Activated naive CD4-positive, alpha-beta T cell treated with anti-CD3 and anti-CD28 coated beads, Interleukin-2, amount 10 ng/mL, durations not matched to agents 7 days and 5 days (primary cell): ENCODE measurements around the gene FSD2.
A peak's percentile ranks its signal among the peaks of the same experiment; 100 is the strongest.

ENCODE experiments used
- CTCF ChIA-PET: fragments of 350-600 bp; sonication (Branson Sonifier 250); formaldehyde crosslinking; loops from one replicate; lab custom pipeline; 2021; ENCODE audit warnings: antibody characterized with exemption; lab: Charles Lee
- DNase-seq: peaks from one replicate; pipeline ENCODE4 v3.0.0-alpha.2; 2020
- H3K27ac Mint-ChIP-seq: one replicate; pipeline ENCODE4 v1.8.0; 2021; ENCODE audit warnings: mild to moderate bottlenecking, moderate library complexity, mixed read lengths
- H3K27me3 Mint-ChIP-seq: one replicate; pipeline ENCODE4 v1.8.0; 2021; ENCODE audit warnings: mild to moderate bottlenecking, mixed read lengths
- H3K36me3 Mint-ChIP-seq: one replicate; pipeline ENCODE4 v1.8.0; 2021; ENCODE audit warnings: mixed read lengths
- H3K4me1 Mint-ChIP-seq: one replicate; pipeline ENCODE4 v1.8.0; 2021; ENCODE audit warnings: mixed read lengths
- H3K4me3 Mint-ChIP-seq: one replicate; pipeline ENCODE4 v1.8.0; 2021; ENCODE audit warnings: mild to moderate bottlenecking, moderate library complexity, mixed read lengths
- H3K9me3 Mint-ChIP-seq: one replicate; pipeline ENCODE4 v1.8.0; 2021; ENCODE audit warnings: mixed read lengths

Gene FSD2

DNA sequence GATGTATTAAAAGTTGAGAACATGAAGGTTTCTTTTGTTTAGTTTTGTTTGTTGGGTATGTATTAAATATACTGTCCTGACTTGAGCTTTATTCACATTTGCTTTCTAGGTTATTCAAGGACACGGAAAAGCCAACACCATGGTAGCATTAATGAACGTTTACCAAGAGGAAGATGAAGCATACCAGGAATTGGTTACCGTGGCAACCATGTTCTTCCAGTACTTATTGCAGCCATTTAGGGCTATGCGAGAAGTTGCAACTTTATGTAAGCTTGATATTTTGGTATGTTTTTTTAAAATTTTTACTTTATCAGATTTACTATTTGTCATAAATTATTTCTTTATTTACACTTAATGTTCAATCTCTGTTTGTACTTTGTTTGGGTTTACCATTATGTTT lies 7.1 kb upstream of the FSD2 start:
- H3K4me3 Mint-ChIP-seq, result no peak overlapping the region

DNA sequence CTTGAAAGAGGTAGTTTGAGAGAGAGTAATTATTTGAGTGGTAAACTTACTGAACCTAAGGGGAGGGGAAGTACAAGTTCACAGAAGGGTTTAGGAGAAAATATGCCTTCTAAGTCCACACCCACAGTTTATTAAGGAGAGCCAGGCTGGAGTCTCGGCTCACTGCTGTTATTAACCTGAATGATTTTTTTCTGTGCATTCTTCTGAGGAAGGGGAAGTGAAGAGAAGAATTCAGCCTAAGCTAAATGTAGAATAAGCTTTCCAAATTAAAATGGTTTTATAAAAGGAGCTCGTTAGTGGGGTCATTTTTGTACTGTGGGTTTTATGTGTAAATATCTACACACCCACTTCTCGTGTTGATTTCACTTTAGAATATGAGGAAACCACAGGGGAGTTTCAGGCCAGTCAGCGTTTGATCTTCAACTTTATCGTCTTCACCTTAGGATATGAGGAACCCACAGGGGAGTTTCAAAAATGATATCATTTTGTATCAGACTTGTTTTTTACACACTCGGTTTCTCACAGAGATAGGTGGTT lies 5.1 kb upstream of the FSD2 start:
- Mint-ChIP-seq H3K27me3 (peaks cover 7% of the 10 kb centered on the region), H3K27ac (peak overlapping the region; percentile 94), H3K9me3 (no peaks in the 10 kb centered on the region), H3K4me1 (peaks cover 37% of the 10 kb centered on the region), H3K4me3 (peak overlapping the region; percentile 86), H3K36me3 (peaks cover 41% of the 10 kb centered on the region)
- CTCF ChIA-PET, result interaction anchor here (0.8 to 1.7 kb wide), 4 partner anchors 22 to 201 kb away, joined by 3 to 5 read pairs (median 4); partner anchors contain the start of genes C15orf40 and RAMAC
- peak; percentile 71 for DNase-seq

More for the DNA sequence above, 7.1 kb upstream of the FSD2 start:
- no peak for DNase-seq
- H3K27ac Mint-ChIP-seq, result no peak overlapping the region
- H3K36me3 Mint-ChIP-seq, result peaks cover 56% of the 10 kb centered on the region
- no peaks in the 10 kb centered on the region for H3K27me3 Mint-ChIP-seq
- CTCF ChIA-PET, result interaction anchor here (1.5 to 1.6 kb wide), 2 partner anchors 20 to 282 kb away, joined by 4 to 5 read pairs; no protein-coding TSS in a partner anchor
- H3K4me1 Mint-ChIP-seq, result peaks cover 37% of the 10 kb centered on the region
- no peaks in the 10 kb centered on the region for H3K9me3 Mint-ChIP-seq

DNA sequence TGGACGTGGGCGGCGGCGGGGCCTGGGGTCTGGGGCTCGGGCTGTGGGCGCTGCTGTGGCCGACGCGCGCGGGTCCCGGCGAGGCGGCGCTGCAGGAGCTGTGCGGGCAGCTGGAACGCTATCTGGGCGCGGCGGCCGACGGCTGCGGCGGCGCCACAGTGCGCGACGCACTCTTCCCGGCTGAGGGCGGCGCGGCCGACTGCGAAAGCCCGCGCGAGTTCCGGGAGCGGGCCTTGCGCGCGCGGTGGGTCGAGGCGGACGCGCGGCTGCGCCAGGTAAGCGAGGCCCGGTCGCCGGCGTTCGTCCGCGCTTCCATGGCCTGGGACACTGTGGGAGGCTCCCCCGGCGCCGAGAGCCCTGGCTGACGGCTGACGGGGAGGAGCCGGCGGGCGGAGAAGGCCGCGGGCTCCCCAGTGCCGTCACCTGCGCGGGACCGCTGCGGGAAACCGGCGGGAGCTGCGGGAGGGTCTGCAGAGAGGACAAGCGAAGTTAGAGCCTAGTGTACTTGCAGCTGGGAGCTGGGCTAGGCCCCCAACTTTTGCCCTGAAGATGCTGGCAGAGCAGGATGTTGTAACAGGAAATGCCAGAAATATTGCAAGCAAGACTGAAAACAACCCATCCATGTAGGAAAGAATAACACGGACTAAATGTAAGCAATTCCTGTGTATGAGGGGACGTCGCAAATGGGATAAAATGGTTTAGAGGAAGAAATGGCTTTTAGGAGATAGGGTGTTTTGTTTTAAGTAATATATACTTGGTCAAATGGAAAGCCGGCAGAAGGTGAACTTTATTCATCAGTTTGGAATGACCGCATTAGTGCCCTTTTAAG lies 4.4 kb upstream of the FSD2 start:
- H3K36me3 Mint-ChIP-seq, result peaks cover 34% of the 10 kb centered on the region
- H3K27me3 Mint-ChIP-seq, result peaks cover 10% of the 10 kb centered on the region
- H3K4me3 Mint-ChIP-seq, result peak overlapping the region; percentile 86
- CTCF ChIA-PET, result interaction anchor here (1.0 to 1.7 kb wide), 3 partner anchors 23 to 176 kb away, joined by 3 to 5 read pairs (median 4); partner anchors contain the start of gene RAMAC
- peaks cover 33% of the 10 kb centered on the region for H3K4me1 Mint-ChIP-seq
- H3K9me3 Mint-ChIP-seq, result no peaks in the 10 kb centered on the region
- peak overlapping the region; percentile 94 for H3K27ac Mint-ChIP-seq
- peak; percentile 58 for DNase-seq

DNA sequence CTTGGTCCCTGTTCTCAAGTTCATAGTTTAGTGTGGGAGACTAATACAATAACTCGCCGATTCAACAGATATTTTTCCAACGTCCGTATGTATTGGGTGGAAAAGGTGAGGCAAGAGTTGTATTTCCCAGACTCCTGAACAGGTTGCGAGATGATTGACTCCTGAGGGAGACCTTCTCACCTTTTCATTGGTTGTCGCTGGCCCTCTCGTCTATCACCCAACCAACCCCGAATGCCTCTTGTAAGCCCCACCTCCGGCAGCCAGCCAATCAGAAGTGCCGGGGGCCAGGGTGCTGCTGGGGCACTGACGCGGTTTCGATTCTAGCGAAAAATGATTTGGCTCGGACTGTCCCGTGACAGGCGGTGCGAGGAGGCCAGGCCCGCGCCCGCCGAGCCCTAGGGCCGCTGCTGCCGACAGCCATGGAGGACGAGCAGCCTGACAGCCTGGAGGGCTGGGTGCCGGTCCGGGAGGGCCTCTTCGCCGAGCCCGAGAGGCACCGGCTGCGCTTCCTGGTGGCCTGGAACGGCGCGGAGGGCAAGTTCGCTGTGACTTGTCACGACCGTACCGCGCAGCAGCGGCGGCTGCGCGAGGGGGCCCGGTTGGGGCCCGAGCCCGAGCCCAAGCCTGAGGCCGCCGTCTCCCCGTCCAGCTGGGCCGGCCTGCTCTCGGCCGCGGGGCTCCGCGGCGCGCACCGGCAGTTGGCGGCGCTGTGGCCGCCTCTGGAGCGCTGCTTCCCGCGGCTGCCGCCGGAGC lies 3.6 kb upstream of the FSD2 start, which contains the start of gene WHAMM:
WHAMM (plus strand) TSS at position 321 of the 753 bp plus-strand sequence; CDS start at position 420, 99 bp downstream.
- H3K27me3 Mint-ChIP-seq, result peaks cover 13% of the 10 kb centered on the region
- H3K4me1 Mint-ChIP-seq, result peaks cover 33% of the 10 kb centered on the region
- peaks cover 30% of the 10 kb centered on the region for H3K36me3 Mint-ChIP-seq
- peak within 1 kb of the TSS; percentile 86 for H3K4me3 Mint-ChIP-seq
- peak; percentile 97 for DNase-seq
- CTCF ChIA-PET, result no interaction called here
- H3K9me3 Mint-ChIP-seq, result no peaks in the 10 kb centered on the region
- peak within 1 kb of the TSS; percentile 94 for H3K27ac Mint-ChIP-seq

DNA sequence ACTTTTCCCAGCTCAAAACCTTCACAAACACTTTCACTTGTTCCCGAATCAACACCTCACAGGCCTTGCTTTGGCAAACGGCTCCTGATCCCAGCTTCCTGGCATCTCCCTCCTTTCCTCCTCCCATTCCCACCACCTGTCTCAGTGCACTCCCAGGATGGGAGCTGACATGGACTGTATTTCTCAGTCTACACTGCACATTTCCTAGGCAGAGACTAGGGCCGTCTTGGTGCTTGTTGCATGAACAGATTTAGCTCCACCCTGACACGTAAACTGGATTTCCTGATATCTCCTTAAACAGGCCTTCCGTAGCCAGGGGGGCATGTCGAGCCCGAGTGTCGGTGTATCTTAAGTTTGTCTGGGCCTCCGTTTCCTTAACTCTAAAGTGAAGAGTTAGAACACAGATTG lies 2.8 kb upstream of the FSD2 start:
- H3K4me1 Mint-ChIP-seq, result peaks cover 26% of the 10 kb centered on the region

DNA sequence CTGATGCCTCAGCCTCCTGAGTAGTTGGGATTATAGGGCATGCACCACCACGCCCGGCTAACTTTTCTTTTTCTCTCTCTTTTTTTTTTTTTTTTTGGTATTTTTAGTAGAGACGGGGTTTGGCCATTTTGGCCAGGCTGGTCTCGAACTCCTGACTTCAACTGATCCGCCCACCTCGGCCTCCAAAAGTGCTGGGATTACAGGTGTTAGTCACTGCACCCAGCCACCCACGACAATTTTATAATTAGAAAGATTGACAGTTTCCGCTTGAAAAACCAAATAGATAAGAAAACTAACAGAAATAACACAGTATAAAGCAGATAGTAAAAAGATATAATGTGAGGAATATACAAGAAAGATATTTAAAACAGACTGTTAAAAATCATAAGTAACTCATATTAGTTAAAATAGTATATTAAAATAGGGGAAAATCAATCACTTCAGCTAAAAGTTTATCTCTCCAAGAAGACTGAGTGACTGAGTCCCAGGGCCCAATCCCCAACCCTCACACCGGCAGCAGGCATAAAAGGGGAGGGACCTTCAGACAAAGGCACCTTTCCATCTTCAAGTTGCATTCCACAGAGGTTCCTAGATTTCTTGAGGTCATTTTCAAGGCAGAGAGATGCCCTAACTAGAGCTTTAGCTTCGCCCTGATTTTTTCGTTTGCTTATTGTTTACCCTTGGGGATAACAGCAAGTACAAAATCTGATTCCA lies 2.2 kb upstream of the FSD2 start:
- Mint-ChIP-seq H3K4me3 (no peak overlapping the region), H3K9me3 (no peaks in the 10 kb centered on the region), H3K27ac (no peak overlapping the region), H3K36me3 (peaks cover 21% of the 10 kb centered on the region), H3K4me1 (peaks cover 26% of the 10 kb centered on the region), H3K27me3 (peaks cover 27% of the 10 kb centered on the region)
- CTCF ChIA-PET, result no interaction called here
- no peak for DNase-seq

More for the DNA sequence above, 2.8 kb upstream of the FSD2 start:
- Mint-ChIP-seq H3K4me3 (no peak overlapping the region), H3K27ac (peak overlapping the region; percentile 94), H3K9me3 (no peaks in the 10 kb centered on the region), H3K27me3 (peaks cover 22% of the 10 kb centered on the region), H3K36me3 (peaks cover 22% of the 10 kb centered on the region)
- CTCF ChIA-PET, result no interaction called here
- no peak for DNase-seq

DNA sequence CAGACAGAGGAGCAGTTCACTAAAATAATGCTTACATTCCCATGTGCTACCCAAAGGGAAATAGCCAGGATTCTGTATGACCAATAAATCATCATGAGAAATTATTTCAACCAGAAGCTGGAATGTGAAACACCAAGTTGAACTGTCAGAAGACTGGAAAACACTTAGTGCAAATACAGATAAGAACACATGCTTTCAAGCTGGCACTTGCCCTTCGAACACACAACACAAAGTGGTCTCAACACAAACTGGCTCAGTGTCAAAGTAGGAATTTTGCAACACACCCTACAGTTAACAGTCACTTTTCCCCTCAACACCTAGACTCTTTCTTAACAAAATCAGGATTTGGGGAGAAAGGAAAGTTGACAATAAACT lies 1.3 kb downstream of the FSD2 start:
- no peak overlapping the region for H3K27ac Mint-ChIP-seq
- CTCF ChIA-PET, result no interaction called here
- H3K27me3 Mint-ChIP-seq, result peaks cover 56% of the 10 kb centered on the region
- no peak overlapping the region for H3K4me3 Mint-ChIP-seq
- no peaks in the 10 kb centered on the region for H3K36me3 Mint-ChIP-seq
- DNase-seq, result no peak
- H3K4me1 Mint-ChIP-seq, result peaks cover 10% of the 10 kb centered on the region
- no peaks in the 10 kb centered on the region for H3K9me3 Mint-ChIP-seq

DNA sequence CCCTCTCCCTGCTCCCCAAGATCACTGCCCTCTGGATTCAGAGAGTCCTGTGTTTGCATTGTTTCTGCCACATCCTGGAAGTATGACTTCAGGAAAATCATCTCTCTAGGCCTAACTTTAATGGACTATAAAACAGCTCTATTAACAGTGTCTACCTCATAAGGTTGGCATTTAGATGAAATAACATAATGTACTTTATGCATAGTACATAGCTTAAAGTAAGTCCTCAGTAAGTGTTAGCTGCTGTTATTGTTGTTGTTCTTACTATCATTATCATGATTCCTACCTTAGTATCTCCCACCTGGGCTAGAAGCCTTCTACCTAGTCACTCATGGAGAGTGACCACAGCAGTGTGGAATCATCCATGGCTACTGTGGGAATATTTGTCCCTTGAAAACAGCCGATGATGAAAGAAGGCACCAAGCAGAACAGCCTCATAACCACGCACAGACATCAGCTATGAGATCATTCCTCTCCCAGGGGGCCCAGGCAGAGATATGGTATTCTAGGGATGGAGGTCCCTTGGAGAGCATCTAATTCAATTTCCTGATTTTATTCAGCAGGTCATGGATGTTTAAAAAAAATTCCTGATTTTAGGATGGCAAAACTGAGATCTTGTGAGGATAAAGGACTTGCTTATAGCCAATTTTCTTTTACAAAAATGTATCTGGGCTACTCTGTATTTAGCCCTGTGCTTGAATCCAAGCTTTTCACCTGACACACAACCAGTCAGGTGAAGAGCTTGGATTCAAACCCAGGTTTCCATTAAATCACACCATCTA lies 1.9 kb downstream of the FSD2 start:
- Mint-ChIP-seq H3K4me1 (peaks cover 6% of the 10 kb centered on the region), H3K27ac (no peak overlapping the region), H3K36me3 (no peaks in the 10 kb centered on the region), H3K9me3 (no peaks in the 10 kb centered on the region), H3K27me3 (peaks cover 62% of the 10 kb centered on the region), H3K4me3 (no peak overlapping the region)
- CTCF ChIA-PET, result no interaction called here
- no peak for DNase-seq

DNA sequence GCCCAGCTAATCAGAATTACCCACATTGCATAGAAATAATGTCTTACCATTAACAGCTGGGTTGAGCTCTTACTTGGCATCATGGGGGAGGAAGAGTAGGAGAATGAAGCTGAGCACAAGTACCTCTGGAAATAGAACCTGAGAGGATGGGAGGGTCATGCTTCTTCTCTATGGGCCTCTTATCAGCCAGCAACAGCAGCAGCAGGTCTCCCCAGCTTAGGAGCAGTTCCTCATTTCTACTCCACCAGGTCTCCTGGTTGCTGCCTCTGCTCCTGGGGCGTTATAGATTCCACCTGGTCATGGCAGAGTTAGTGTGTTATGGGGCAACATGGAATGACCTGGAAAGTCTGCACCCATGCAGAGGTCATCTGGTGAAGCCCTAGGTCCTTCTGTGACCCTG lies 3.4 kb downstream of the FSD2 start:
- CTCF ChIA-PET, result no interaction called here
- Mint-ChIP-seq H3K27ac (no peak overlapping the region), H3K9me3 (no peaks in the 10 kb centered on the region), H3K27me3 (peaks cover 67% of the 10 kb centered on the region), H3K4me3 (no peak overlapping the region), H3K4me1 (no peaks in the 10 kb centered on the region), H3K36me3 (no peaks in the 10 kb centered on the region)
- DNase-seq, result no peak

DNA sequence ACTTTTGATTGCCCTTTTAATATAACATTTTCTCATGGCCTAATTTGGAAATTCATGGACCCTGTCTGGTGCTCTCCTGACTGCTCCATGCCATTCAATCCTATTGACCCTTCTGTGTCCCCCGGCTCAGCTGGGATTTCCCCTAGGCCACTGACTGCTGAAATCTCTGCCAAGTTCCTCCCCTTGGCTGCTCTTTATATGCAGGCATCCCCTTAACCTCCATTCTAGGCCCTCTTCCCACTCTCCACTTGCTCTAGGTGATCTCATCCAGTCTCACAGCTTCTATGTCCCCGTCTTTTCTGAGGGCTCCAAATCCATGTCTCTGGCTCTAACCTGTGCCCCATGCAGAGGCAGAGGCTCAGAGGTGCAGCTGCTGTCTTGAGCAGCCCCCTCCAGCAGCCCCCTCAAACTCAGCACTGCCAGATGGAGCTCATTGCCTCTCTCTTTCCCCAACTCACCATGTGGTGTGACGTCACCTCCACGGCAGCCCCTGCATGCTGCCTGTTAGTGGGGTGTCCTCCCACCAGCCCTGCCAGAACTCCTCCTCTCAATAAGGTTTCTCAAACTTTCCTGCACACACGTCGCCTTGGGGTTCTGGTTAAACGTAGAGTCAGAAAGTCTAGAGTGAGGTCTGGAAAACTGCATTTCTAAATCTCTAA lies 6.6 kb downstream of the FSD2 start:
- no peaks in the 10 kb centered on the region for H3K4me1 Mint-ChIP-seq
- H3K27ac Mint-ChIP-seq, result no peak overlapping the region
- DNase-seq, result no peak
- CTCF ChIA-PET, result no interaction called here
- H3K27me3 Mint-ChIP-seq, result peaks cover 65% of the 10 kb centered on the region
- no peaks in the 10 kb centered on the region for H3K36me3 Mint-ChIP-seq
- peaks cover under 1% of the 10 kb centered on the region for H3K9me3 Mint-ChIP-seq
- H3K4me3 Mint-ChIP-seq, result no peak overlapping the region

DNA sequence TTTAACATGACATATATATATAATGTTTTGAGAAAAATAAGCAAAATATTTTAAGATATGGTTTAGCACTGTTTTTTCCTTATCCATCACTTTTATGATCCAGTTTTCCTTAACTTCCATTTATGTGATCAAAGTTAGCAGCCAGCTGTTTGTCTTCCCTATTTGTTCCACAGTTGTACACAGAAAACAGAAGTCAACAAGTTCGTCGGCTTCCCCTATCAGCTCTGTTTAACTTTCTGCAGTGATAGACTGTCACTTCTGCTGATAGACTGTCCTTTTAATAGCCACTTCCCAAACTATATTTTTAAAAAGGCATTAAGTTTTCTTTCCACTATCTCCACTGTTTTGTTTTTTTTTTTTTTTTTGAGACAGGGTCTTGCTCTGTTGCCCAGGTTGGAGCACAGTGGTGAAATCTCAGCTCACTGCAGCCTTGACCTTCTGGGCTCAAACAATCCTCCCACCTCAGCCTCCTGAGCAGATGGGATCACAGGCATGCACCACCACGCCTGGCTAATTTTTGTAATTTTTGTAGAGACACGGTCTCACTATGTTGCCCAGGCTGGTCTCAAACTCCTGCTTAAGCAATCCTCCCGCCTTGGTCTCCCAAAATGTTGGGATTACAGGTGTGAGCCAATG lies 7.2 kb downstream of the FSD2 start:
- H3K27ac Mint-ChIP-seq, result no peak overlapping the region
- H3K9me3 Mint-ChIP-seq, result peaks cover 6% of the 10 kb centered on the region
- DNase-seq, result no peak
- H3K4me1 Mint-ChIP-seq, result no peaks in the 10 kb centered on the region
- H3K4me3 Mint-ChIP-seq, result no peak overlapping the region
- H3K36me3 Mint-ChIP-seq, result no peaks in the 10 kb centered on the region
- H3K27me3 Mint-ChIP-seq, result peaks cover 58% of the 10 kb centered on the region
- CTCF ChIA-PET, result no interaction called here

DNA sequence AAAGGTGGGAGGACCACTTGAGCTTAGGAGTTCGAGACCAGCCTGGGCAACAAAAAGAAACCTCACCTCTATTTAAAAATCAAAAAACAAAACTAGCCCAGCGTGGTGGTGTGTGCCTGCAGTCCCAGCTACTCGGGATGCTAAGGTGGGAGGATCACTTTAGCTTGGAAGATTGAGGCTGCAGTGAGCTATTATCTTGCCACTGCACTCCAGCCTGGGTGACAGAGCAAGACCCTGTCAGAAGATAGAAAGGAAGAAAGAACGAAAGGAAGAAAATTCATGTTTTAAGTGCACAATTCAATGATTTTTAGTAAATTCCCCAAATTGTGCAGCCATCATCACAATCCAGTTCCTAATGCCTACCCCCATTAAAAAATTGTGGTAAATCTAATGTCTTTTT lies 7.8 kb downstream of the FSD2 start:
- no peak overlapping the region for H3K4me3 Mint-ChIP-seq
- DNase-seq, result no peak
- H3K9me3 Mint-ChIP-seq, result peaks cover 6% of the 10 kb centered on the region
- no peaks in the 10 kb centered on the region for H3K36me3 Mint-ChIP-seq
- no peaks in the 10 kb centered on the region for H3K4me1 Mint-ChIP-seq
- peaks cover 53% of the 10 kb centered on the region for H3K27me3 Mint-ChIP-seq
- no peak overlapping the region for H3K27ac Mint-ChIP-seq
- CTCF ChIA-PET, result no interaction called here
